Glutamatergic neuron (in vitro differentiated cells): ENCODE results near the gene AP5S1. TPM values are rescaled to one million over a fixed set of nuclear protein-coding genes. Genes with fewer than 3 reads are reported as not detected.

ENCODE experiments used
- DNase-seq: peaks from one replicate; pipeline ENCODE4 v3.0.0; 2022
- H3K27ac Mint-ChIP-seq: one replicate; pipeline ENCODE4 v1.8.0; 2020; ENCODE audit warnings: mild to moderate bottlenecking, mixed read lengths, inconsistent platforms; ENCODE audit not compliant: unreplicated experiment
- H3K27me3 Mint-ChIP-seq: one replicate; pipeline ENCODE4 v1.8.0; 2020; ENCODE audit warnings: mild to moderate bottlenecking, moderate library complexity, mixed read lengths, inconsistent platforms; ENCODE audit not compliant: unreplicated experiment
- H3K36me3 Mint-ChIP-seq: one replicate; pipeline ENCODE4 v1.8.0; 2020; ENCODE audit warnings: mild to moderate bottlenecking, mixed read lengths, inconsistent platforms; ENCODE audit not compliant: unreplicated experiment
- H3K4me1 Mint-ChIP-seq: one replicate; pipeline ENCODE4 v1.8.0; 2020; ENCODE audit warnings: mild to moderate bottlenecking, low read depth, mixed read lengths, inconsistent platforms; ENCODE audit not compliant: unreplicated experiment
- H3K4me3 Mint-ChIP-seq: one replicate; pipeline ENCODE4 v1.8.0; 2020; ENCODE audit warnings: mild to moderate bottlenecking, mixed read lengths, inconsistent platforms; ENCODE audit not compliant: unreplicated experiment
- H3K9me3 Mint-ChIP-seq: one replicate; pipeline ENCODE4 v1.8.0; 2020; ENCODE audit warnings: mild to moderate bottlenecking, moderate library complexity, mixed read lengths, inconsistent platforms; ENCODE audit not compliant: unreplicated experiment
- CTCF ChIP-seq: fragments of 200-600 bp; sonication (generic); IDR thresholded peaks from one replicate; pipeline ENCODE4 v1.5.0; 2021; ENCODE audit not compliant: partially characterized antibody, unreplicated experiment
- total RNA-seq: library from RNA; stranded (reverse); fragmentation: NEBNext Ultra II Directional; extraction: Animal tissue kit (Norgen Biotek cat#: 25700); gene quantifications from one replicate; pipeline ENCODE4 v1.2.1, GENCODE V29; 2021; ENCODE audit not compliant: unreplicated experiment

The AP5S1 gene
- total RNA-seq, 1 donor from 2014 or later: 8.1 TPM

DNA sequence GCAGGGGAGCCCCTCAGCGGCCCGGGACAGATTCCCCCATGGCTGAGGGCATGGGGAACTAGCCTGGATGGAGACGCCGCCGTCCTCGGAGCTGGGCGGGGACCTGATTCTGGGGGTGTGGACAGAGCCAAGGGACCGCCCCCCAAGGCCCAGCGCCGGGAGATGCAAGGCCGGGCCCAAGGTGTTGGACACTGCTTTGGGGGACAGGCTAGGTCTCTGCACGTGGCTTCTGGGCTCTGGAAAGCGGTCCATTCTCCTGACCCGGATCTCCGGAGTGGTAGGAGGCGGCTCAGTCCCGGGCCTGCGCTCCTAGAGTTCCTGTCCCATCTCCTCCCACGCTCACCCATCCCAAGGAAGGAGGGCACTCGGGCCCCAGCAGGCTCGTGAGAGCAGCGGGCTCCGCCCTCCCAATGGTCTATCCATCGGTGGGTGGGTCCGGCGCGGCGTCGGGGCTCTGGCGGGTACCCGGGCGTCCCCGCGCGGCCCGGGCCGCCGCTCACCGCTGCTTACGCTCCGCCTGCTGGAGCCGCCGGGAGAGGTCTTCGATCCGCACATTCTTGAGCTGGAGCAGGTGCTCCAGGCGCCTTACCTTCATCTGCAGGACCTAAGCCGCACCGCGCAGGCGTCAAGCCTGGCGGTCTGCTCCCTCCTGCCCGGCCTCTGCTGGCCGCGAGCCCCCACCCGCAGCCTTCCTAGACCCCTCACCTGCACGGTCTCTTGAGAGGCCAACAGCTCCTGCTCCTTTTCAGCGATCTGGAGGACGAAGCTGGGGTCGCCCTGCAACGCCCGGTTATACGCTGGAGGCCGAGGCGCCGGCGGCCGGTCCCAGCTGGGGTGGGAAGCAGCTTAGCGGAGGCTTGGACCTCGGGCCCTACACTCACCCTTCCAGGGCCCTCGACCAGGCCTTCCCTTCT is 42.4 kb upstream of the AP5S1 start:
- no peak overlapping the region for H3K27ac Mint-ChIP-seq
- peaks cover 18% of the 10 kb centered on the region for H3K27me3 Mint-ChIP-seq
- peak overlapping the region; percentile 73 for H3K4me3 Mint-ChIP-seq
- no peaks in the 10 kb centered on the region for H3K36me3 Mint-ChIP-seq
- peaks cover 6% of the 10 kb centered on the region for H3K4me1 Mint-ChIP-seq
- TF ChIP-seq CTCF: no peak
- peak; percentile 51 for DNase-seq
- peaks cover 5% of the 10 kb centered on the region for H3K9me3 Mint-ChIP-seq

- DNase-seq: no peak
- peaks cover 6% of the 10 kb centered on the region for H3K4me1 Mint-ChIP-seq
- peaks cover 18% of the 10 kb centered on the region for H3K27me3 Mint-ChIP-seq
- no peaks in the 10 kb centered on the region for H3K36me3 Mint-ChIP-seq
- peaks cover 5% of the 10 kb centered on the region for H3K9me3 Mint-ChIP-seq
- TF ChIP-seq CTCF: no peak
- no peak overlapping the region for H3K27ac Mint-ChIP-seq
- no peak overlapping the region for H3K4me3 Mint-ChIP-seq
Observed at GRCh38 chr20:3778976-3779375, 41.4 kb upstream of the AP5S1 start.

GRCh38 chr20:3781153-3781910 is 39.0 kb upstream of the AP5S1 start, which contains the start of gene SPEF1:
TSS of gene SPEF1 (minus strand) at chr20:3781448. CDS start at chr20:3781287, 161 bp downstream.
- Mint-ChIP-seq H3K27me3 (peaks cover 16% of the 10 kb centered on the region), H3K36me3 (no peaks in the 10 kb centered on the region), H3K9me3 (peaks cover 6% of the 10 kb centered on the region), H3K27ac (no peak within 1 kb of the TSS), H3K4me1 (peaks cover 11% of the 10 kb centered on the region), H3K4me3 (peak within 1 kb of the TSS; percentile 82)
- peak; percentile 77 for DNase-seq
- peak; percentile 44 for TF ChIP-seq CTCF

DNA sequence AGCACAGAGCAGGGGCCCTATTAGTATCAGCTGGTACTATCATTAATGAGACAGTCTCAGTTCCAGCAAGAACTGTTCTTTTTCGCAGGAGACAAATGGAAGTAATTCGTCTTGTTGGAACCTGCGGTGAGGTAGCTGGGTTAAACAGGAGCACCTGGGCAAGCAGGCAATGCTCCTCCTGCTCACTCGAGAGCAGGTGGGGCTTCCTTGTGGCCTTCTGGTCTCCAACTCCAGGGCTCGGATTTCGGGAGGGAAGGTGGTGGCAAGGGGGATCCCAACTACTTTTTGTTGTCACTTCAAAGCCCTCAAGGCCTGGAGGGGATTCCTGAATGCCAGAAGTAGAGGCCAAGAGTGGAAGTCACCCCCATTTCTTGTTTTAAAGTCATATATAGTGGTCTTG is 37.8 kb upstream of the AP5S1 start:
- Mint-ChIP-seq H3K4me3 (peak overlapping the region; percentile 34), H3K9me3 (peaks cover 5% of the 10 kb centered on the region)
- TF ChIP-seq CTCF: no peak

GRCh38 chr20:3783068-3783489 is 37.3 kb upstream of the AP5S1 start:
- H3K4me3 Mint-ChIP-seq: peak overlapping the region; percentile 34
- no peak for DNase-seq
- H3K4me1 Mint-ChIP-seq: peaks cover 11% of the 10 kb centered on the region
- TF ChIP-seq CTCF: no peak
- peaks cover 5% of the 10 kb centered on the region for H3K9me3 Mint-ChIP-seq
- no peak overlapping the region for H3K27ac Mint-ChIP-seq
- no peaks in the 10 kb centered on the region for H3K36me3 Mint-ChIP-seq
- H3K27me3 Mint-ChIP-seq: peaks cover 11% of the 10 kb centered on the region

More for the DNA sequence above, 37.8 kb upstream of the AP5S1 start:
- Mint-ChIP-seq H3K36me3 (no peaks in the 10 kb centered on the region), H3K27me3 (peaks cover 11% of the 10 kb centered on the region), H3K27ac (no peak overlapping the region), H3K4me1 (peaks cover 11% of the 10 kb centered on the region)
- DNase-seq: no peak
